Osteoblast (primary cell): Measurements from ENCODE around the gene LY6G5C. TPM values are rescaled to one million over a fixed set of nuclear protein-coding genes. Genes with fewer than 3 reads are reported as not detected.
A peak's percentile ranks its signal among the peaks of the same experiment; 100 is the strongest.

ENCODE experiments used
- DNase-seq: peaks from one replicate; pipeline ENCODE4 v3.0.0; 2011; ENCODE audit warnings: low spot score, mixed read lengths; ENCODE audit not compliant: insufficient read length; ENCODE audit errors: missing footprints
- H2AFZ ChIP-seq: 2 replicates; pipeline ENCODE4 v1.6.0; 2011; ENCODE audit warnings: mild to moderate bottlenecking, low read length
- H3K27ac ChIP-seq: 2 replicates; pipeline ENCODE4 v1.5.1; 2011; ENCODE audit warnings: mild to moderate bottlenecking, low read depth, low read length, moderate library complexity
- H3K27me3 ChIP-seq: 2 replicates; pipeline ENCODE4 v1.6.0; 2012; ENCODE audit warnings: mild to moderate bottlenecking, control low read depth, inconsistent platforms, low read length, moderate library complexity; ENCODE audit not compliant: insufficient read depth
- H3K36me3 ChIP-seq: 2 replicates; pipeline ENCODE4 v1.5.1; 2011; ENCODE audit warnings: mild to moderate bottlenecking, low read length, control low read depth, moderate library complexity; ENCODE audit not compliant: insufficient read depth
- H3K4me1 ChIP-seq: 2 replicates; pipeline ENCODE4 v1.5.1; 2011; ENCODE audit warnings: mild to moderate bottlenecking, low read length, control low read depth, moderate library complexity; ENCODE audit not compliant: insufficient read depth
- H3K4me2 ChIP-seq: 2 replicates; pipeline ENCODE4 v1.6.0; 2011; ENCODE audit warnings: mild to moderate bottlenecking, low read length; ENCODE audit not compliant: insufficient read depth
- H3K4me3 ChIP-seq: fragments of 200-600 bp; sonication (generic); 3 replicates; pipeline ENCODE4 v1.5.1; 2012; ENCODE audit warnings: mild to moderate bottlenecking, low read length, inconsistent platforms; ENCODE audit not compliant: insufficient read depth
- H3K79me2 ChIP-seq: 2 replicates; pipeline ENCODE4 v1.6.0; 2012; ENCODE audit warnings: mild to moderate bottlenecking, low read length, control low read depth, inconsistent platforms; ENCODE audit not compliant: insufficient read depth
- H3K9me3 ChIP-seq: 2 replicates; pipeline ENCODE4 v1.5.1; 2011; ENCODE audit warnings: low read depth, low read length, control low read depth
- H4K20me1 ChIP-seq: 2 replicates; pipeline ENCODE4 v1.6.0; 2012; ENCODE audit warnings: mild to moderate bottlenecking, low read length, control low read depth; ENCODE audit not compliant: insufficient read depth
- CTCF ChIP-seq: IDR thresholded peaks from 2 replicates; pipeline ENCODE4 v1.5.1; 2011; ENCODE audit warnings: mild to moderate bottlenecking, low read depth, low read length, moderate library complexity; ENCODE audit errors: extremely low read depth
- total RNA-seq: library from RNA; depleted of rRNA; stranded (reverse); fragments of >200 nt; gene quantifications from 2 replicates; pipeline ENCODE4 v1.2.3, GENCODE V29; 2012

The LY6G5C gene
- total RNA-seq, 1 donor = 0.72 TPM

- Histone ChIP-seq H3K4me1 (peaks cover 15% of the 10 kb centered on the region), H2AFZ (no peak overlapping the region), H3K4me3 (no peak overlapping the region), H3K4me2 (no peak overlapping the region), H3K79me2 (no peaks in the 10 kb centered on the region), H3K9me3 (no peaks in the 10 kb centered on the region), H3K36me3 (peaks cover 13% of the 10 kb centered on the region), H3K27ac (no peak overlapping the region), H3K27me3 (no peaks in the 10 kb centered on the region), H4K20me1 (no peaks in the 10 kb centered on the region)
- DNase-seq = no peak
- no peak for TF ChIP-seq CTCF
Observed at GRCh38 chr6:31676904-31677303, 4.0 kb downstream of the LY6G5C start.

- Histone ChIP-seq H3K27ac (no peak overlapping the region), H2AFZ (no peak overlapping the region)
- TF ChIP-seq CTCF = no peak
Observed at GRCh38 chr6:31676322-31676903, 4.5 kb downstream of the LY6G5C start.

GRCh38 chr6:31669676-31670075 is 11.2 kb downstream of the LY6G5C start, which contains the start of gene LY6G5B:
Gene LY6G5B (plus strand): TSS chr6:31669976. CDS start chr6:31670951, 975 bp downstream.
- Histone ChIP-seq H3K4me1 (peaks cover 8% of the 10 kb centered on the region), H4K20me1 (peaks cover 11% of the 10 kb centered on the region), H3K36me3 (peaks cover 60% of the 10 kb centered on the region), H3K4me3 (no peak within 1 kb of the TSS), H3K9me3 (no peaks in the 10 kb centered on the region), H3K27me3 (no peaks in the 10 kb centered on the region), H2AFZ (no peak within 1 kb of the TSS), H3K27ac (no peak within 1 kb of the TSS), H3K79me2 (peaks cover 43% of the 10 kb centered on the region), H3K4me2 (no peak within 1 kb of the TSS)
- DNase-seq = no peak
- no peak for TF ChIP-seq CTCF

More at GRCh38 chr6:31676322-31676903, 4.5 kb downstream of the LY6G5C start:
- no peaks in the 10 kb centered on the region for H4K20me1 ChIP-seq
- peaks cover 12% of the 10 kb centered on the region for H3K4me1 ChIP-seq
- no peak overlapping the region for H3K4me2 ChIP-seq
- no peaks in the 10 kb centered on the region for H3K9me3 ChIP-seq
- no peak for DNase-seq
- no peak overlapping the region for H3K4me3 ChIP-seq
- no peaks in the 10 kb centered on the region for H3K79me2 ChIP-seq
- no peaks in the 10 kb centered on the region for H3K27me3 ChIP-seq
- H3K36me3 ChIP-seq = peaks cover 18% of the 10 kb centered on the region

- no peaks in the 10 kb centered on the region for H3K27me3 ChIP-seq
- peaks cover 54% of the 10 kb centered on the region for H3K36me3 ChIP-seq
- no peak for TF ChIP-seq CTCF
- H3K27ac ChIP-seq = peak overlapping the region; percentile 80
- H3K4me3 ChIP-seq = peak overlapping the region; percentile 84
- peak overlapping the region; percentile 93 for H3K4me2 ChIP-seq
- peaks cover 59% of the 10 kb centered on the region for H3K79me2 ChIP-seq
- H3K9me3 ChIP-seq = no peaks in the 10 kb centered on the region
- H4K20me1 ChIP-seq = peaks cover 11% of the 10 kb centered on the region
- peak overlapping the region; percentile 61 for H2AFZ ChIP-seq
- no peak for DNase-seq
- peaks cover 26% of the 10 kb centered on the region for H3K4me1 ChIP-seq
Observed at GRCh38 chr6:31666337-31666965, 14.4 kb downstream of the LY6G5C start.
